CD4-positive, alpha-beta T cell treated with Interleukin-4 for 1 hour (primary cell): ENCODE data around the gene AFAP1L1.

Experiments
- DNase-seq, 2 donors: peaks; one replicate each; pipeline ENCODE4 v3.0.0-alpha.2; 2020 to 2022

AFAP1L1 gene

DNA sequence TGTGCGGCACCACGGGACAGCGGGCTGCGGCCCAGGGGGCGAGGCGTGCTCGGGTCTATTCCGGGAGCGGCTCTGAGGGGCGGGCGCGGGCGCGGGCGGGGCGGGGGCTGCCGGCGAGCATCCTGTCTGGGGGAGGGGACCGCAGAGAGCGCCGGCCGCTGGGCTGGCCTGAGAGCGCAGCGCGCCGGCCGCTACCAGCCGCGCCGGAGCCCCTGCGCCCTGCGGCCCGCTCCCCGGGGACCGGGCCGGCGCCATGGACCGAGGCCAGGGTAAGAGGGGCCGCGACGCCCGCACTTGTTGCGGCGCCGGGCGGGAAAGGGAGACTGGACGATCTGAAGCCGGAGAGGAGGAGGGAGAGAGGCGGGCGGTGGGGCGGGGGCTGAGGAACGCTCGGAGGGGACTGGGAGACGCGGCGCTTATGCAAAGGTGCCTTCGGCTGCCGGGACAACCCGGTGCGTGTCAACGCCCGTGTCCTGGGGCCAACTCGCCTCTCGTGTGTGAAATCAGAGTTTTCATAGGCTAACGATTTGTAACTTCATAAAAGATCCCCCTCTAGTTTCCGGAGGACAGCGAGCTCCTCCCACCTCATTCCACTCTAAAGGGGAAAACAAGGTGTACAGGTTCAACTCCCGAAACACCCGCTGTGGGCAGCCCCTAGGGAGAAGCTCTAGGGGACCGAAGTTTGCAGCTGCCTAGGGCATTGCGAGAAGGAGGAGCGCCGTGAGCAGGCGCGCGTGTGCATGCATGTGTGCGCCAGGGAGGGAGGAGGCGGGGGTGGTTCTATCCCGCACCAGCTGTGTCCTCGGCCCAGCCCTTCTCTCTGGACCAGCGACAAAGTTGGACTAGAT lies at the start of gene AFAP1L1:
Gene AFAP1L1 (plus strand): TSS at position 144 of the 848 bp plus-strand sequence. CDS start 110 bp downstream, at position 254.
- DNase-seq: no peak

- DNase-seq: no peak
Measured at GRCh38 chr5:149223081-149223848, 48.4 kb upstream of the AFAP1L1 start.

DNA sequence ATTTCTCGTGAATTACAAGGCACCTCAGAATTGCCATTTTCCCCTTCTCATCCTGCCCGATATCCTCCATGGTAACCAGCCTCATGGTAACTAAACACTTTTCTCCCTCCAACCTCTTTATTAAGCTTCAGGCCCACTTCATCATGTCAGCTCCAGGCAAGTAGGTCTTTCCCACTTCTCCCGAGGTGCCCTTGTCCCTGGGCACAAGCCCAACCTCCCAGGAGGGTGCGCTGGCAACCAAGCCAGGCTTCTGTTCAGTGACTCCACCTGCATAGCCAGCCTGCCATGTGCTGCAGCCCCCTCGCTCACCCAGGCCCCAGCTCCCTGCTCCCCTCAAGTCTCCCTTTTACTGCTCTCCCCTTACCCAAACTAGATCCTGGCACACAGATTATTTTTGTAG lies 47.4 kb upstream of the AFAP1L1 start:
- no peak for DNase-seq

GRCh38 chr5:149227168-149227826 lies 44.4 kb upstream of the AFAP1L1 start:
- DNase-seq: no peak

DNA sequence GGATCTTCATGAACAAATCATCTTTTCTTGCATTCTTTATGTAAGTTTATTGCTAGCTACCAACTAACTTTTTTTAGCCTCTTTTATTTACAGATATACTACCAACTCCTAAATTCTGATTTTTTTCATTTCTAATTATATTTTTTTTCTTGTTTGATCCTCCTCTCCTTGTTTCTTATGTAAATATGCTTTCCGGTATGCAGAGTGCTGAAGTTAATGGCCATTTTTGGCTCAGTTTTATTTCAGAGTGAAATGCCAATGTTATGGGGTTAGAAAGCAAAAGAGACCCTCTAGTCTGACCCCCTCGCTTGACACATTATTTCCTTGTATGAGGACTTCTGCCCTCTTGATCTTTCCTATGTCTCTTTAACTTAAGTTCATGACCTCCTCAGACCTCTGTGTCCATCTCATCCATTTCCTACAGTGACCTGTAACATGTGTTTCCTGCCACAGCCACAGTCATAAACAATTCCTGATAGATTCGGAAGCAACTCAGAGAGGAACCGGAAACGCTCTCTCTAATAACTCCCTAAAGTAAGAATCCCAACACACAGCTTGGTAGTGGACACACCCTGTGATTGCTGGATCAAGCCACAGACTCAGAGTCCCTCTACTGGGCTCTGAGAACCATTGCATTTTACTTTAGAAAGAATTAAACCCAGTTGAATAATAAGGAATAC lies 42.9 kb upstream of the AFAP1L1 start:
- DNase-seq: no peak

- no peak for DNase-seq
Measured at GRCh38 chr5:149229298-149229937, 42.2 kb upstream of the AFAP1L1 start.

DNA sequence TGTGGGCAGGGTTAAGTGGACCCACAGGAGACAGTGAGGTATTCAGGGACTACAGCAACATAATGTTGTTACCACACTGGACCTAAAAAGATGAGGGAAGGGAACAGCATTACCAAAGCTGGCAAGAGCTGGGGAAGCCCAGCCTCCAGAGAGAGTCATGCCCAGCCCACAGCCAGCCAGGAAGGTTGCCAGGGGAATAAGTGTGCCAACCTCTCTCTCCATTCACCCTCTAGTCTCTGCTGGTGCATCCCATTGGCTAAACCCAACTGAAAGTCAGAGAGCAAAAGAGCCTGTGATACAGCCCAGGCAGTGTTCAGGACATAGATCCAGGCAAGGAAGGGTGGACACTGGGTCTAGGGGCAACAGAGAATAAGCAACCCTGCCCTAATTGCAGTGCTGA lies 35.8 kb upstream of the AFAP1L1 start:
- no peak for DNase-seq

GRCh38 chr5:149237662-149238061 lies 34.0 kb upstream of the AFAP1L1 start:
- DNase-seq: no peak

DNA sequence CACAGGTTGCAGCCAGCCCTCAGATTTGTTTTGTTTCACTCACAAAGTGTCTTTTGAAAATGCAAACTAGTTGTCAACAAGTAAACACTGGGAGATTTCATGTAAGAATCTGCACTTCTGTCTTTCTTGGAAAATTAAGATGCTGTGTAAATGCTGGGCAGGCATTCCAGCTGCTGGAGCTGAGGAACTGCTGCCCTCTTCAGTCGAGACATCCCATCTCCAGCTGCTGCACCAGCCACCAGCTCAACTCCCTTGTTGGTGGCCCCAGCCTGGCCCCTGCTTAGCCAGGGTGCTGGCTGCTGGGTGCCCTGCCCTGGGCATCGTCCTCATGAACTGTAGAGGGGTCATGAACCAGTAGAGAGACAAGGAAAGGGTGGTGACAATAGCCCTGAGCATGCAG lies 33.1 kb upstream of the AFAP1L1 start:
- DNase-seq: no peak

- DNase-seq: no peak
Measured at GRCh38 chr5:149239917-149240316, 31.7 kb upstream of the AFAP1L1 start.

DNA sequence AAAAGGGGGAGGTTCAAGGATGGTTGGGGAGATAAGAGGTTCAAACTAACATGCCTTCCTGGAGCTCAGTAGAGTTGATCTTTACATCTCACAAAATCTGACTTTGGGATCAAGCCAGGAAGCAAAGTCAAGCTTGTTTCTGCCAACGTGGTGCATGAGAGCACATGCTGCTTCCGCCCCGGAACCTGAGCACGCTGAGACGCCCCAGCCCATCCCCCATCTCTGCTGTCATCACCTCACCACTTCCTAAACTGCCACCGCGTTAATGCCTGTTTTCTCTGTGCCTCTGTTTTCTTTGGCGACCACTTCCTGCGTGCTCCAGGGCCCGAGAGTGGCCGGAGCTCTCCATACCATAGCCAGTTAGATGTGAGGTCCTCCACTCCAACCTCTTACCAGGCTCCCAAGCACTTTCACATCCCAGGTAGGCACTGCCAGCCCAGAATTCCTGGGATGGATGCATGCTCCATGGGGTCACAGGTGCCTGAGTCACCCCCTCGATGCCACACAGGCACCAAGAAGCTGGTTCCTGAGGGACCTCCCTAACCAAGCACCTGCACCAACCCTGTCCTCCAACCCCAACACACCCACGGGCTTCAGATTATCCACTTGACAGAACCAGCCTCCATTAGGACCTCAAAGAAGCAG lies 31.2 kb upstream of the AFAP1L1 start:
- peak; percentile 70 to 74 for DNase-seq

DNA sequence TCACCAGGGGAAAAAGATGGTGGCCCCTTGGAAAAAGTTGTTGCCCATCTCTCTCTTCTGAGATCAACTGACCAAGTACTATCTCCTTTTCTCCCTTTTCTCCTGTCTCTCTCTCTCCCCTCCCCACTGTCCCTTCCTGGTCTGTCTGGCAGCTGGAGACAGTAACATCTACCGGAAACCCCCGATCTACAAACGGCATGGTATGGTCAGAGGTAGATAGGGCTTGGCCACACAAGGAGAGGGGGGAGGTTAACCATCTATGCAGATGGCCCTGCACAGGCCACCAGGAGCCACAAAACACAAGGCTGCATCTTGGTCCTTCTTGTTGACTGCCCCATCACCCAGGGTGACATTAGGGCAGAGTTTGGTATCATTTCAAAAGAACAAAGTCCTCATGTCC lies 29.3 kb upstream of the AFAP1L1 start:
- DNase-seq: no peak

GRCh38 chr5:149246906-149247305 lies 24.8 kb upstream of the AFAP1L1 start:
- no peak for DNase-seq

- no peak for DNase-seq
Measured at GRCh38 chr5:149247726-149248125, 23.9 kb upstream of the AFAP1L1 start.

- no peak for DNase-seq
Measured at GRCh38 chr5:149251546-149251945, 20.1 kb upstream of the AFAP1L1 start.

DNA sequence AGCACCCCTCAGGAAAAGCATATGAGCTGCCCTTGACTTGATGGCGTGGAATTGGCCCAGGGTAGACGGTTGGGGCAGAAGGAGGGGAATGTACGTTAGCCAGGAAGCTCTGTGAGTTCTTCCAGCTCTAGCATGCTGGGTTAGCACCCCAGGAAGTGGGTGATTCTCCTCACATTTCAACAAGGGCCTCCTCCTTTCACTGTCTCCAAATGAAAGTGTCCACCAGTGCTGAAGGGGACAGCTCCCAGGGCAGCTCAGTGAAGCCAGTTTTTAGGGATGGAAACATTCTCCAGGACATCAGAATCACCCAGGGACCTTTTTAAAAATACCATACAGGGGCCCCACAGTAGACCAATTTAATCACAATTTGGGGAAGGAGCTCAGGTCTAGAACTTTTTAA lies 17.2 kb upstream of the AFAP1L1 start:
- DNase-seq: no peak

DNA sequence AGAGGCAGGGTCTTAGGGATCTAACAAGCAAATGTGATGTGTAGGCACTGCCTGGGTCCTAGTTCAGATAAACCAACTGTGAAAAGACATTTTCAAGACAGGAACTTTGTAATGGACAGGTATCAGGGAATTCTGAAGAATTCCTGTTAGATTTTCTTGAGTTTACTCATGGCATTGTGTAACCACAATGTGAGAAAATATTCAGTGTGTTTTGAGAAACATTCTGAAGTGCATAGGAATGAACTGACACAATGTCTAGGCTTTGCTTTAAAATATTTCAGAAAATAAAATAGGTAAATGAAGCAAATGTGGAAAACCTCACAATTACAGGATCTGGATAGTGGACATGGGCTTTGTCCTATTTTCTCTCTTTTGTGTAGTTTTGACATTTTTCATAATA lies 15.2 kb upstream of the AFAP1L1 start:
- no peak for DNase-seq

GRCh38 chr5:149257131-149257530 lies 14.5 kb upstream of the AFAP1L1 start:
- no peak for DNase-seq

DNA sequence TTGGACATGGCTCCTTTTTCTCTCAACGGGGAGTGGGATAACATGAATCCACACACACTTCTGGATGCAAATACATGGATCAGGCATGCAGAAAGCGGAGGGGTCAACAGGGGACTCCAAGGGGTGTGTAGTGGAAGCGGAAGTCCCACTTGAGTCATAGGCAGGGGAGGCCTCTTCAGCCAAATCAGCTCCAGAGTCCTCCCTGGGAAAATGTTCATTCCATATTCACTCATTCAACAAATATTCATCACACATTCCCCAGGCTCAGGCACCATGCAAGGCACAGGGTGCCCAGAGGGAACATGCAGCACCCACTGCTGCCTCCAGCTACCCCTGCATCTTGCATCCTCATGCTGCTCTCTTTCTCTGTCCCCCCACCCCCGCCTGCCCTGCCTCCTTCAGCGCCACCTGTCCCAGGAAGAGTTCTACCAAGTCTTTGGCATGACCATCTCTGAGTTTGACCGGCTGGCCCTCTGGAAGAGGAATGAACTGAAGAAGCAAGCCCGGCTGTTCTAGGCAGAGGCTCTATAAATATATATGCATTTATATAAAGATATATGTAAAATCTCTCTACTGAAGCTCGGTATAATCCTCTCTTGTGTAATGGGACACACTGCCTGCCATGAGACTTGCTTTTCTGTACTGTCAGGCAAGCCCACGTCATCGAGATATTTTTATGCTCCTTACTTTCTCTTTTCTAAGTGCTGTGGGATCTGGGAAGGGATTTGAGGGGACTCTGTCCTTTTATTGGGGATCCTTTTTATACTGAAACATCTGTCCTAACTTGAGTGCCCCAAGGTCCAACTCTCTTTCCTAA lies 13.6 kb upstream of the AFAP1L1 start:
- no peak for DNase-seq

GRCh38 chr5:149260761-149261160 lies 10.9 kb upstream of the AFAP1L1 start:
- no peak for DNase-seq

GRCh38 chr5:149261246-149261645 lies 10.4 kb upstream of the AFAP1L1 start:
- DNase-seq: no peak
